GM12878 (cell line): ENCODE results near the gene BRME1. TPM values are rescaled to one million over a fixed set of nuclear protein-coding genes. Genes with fewer than 3 reads are reported as not detected.

Experiments
- ATAC-seq: fragments of 200-7000 bp; cut with Tn5 transposase; 3 replicates; pipeline ENCODE4 v1.9.1; 2020; ENCODE audit warnings: mild to moderate bottlenecking, moderate library complexity
- BruUV-seq: library from RNA; stranded (reverse); fragments of 400-500 nt; replicated peaks from 2 replicates; lab custom pipeline; 2021; lab: Mats Ljungman, UMichigan
- CTCF ChIA-PET: fragments of 300-600 bp; sonication (Branson Sonifier 250); formaldehyde crosslinking; extraction: SDS; loops from one replicate; lab custom pipeline; 2021; ENCODE audit warnings: inconsistent platforms; lab: Yijun Ruan, JAX
- POLR2A ChIA-PET: fragments of 350-600 bp; formaldehyde crosslinking; extraction: SDS; loops from one replicate; lab custom pipeline; 2021; ENCODE audit warnings: inconsistent platforms; lab: Charles Lee
- RAD21 ChIA-PET: fragments of 300-600 bp; sonication (Branson Sonifier 250); formaldehyde crosslinking; loops from one replicate; lab custom pipeline; 2023; ENCODE audit warnings: antibody characterized with exemption; ENCODE audit not compliant: unreplicated experiment; lab: Charles Lee
- SMC1A ChIA-PET: fragments of 300-600 bp; sonication (Branson Sonifier 250); formaldehyde crosslinking; loops from one replicate; lab custom pipeline; 2023; ENCODE audit not compliant: unreplicated experiment, uncharacterized antibody; lab: Charles Lee
- DNase-seq: peaks from one replicate; pipeline ENCODE4 v3.0.0-alpha.2; 2011; ENCODE audit warnings: low read depth, low spot score
- FAIRE-seq: peaks from 3 replicates; lab custom pipeline; 2011; peaks lifted over from hg19 to GRCh38; lab: Jason Lieb, UNC
- H2AFZ ChIP-seq: 2 replicates; pipeline ENCODE4 v1.6.0; 2011; ENCODE audit warnings: low read depth, low read length, control low read depth; ENCODE audit not compliant: control insufficient read depth
- H3K27ac ChIP-seq: 2 replicates; pipeline ENCODE4 v1.5.1; 2011; ENCODE audit warnings: control low read depth; ENCODE audit not compliant: control insufficient read depth, insufficient read depth
- H3K27me3 ChIP-seq, 2 experiments: replicated peaks in 1 of 2; 2 replicates each; pipeline versions ENCODE4 v1.6.0 to v1.6.1; 2011; ENCODE audit warnings: low read length in 1 of 2; ENCODE audit not compliant: control insufficient read depth in 2 of 2, insufficient read depth in 2 of 2
- H3K36me3 ChIP-seq, 2 experiments: 2 replicates each; pipeline ENCODE4 v1.5.1; 2011; ENCODE audit warnings: low read length in 1 of 2; ENCODE audit not compliant: control insufficient read depth in 2 of 2, insufficient read depth in 2 of 2
- H3K4me1 ChIP-seq: 2 replicates; pipeline ENCODE4 v1.6.1; 2011; ENCODE audit warnings: mild to moderate bottlenecking, low read length, moderate library complexity, mixed read lengths; ENCODE audit not compliant: control insufficient read depth, insufficient read depth
- H3K4me2 ChIP-seq: 2 replicates; pipeline ENCODE4 v1.6.0; 2011; ENCODE audit warnings: control low read depth; ENCODE audit not compliant: control insufficient read depth, insufficient read depth
- H3K4me3 ChIP-seq: fragments of 200-600 bp; sonication (generic); 2 replicates; pipeline ENCODE4 v1.5.1; 2016
- H3K79me2 ChIP-seq: 2 replicates; pipeline ENCODE4 v1.6.0; 2011; ENCODE audit warnings: low read length; ENCODE audit not compliant: control insufficient read depth, insufficient read depth
- H3K9ac ChIP-seq: 2 replicates; pipeline ENCODE4 v1.8.0; 2011; ENCODE audit warnings: low read length, control low read depth, mixed read lengths; ENCODE audit not compliant: control insufficient read depth, insufficient read depth
- H3K9me3 ChIP-seq: replicated peaks from 3 replicates; pipeline ENCODE4 v1.5.1; 2011; ENCODE audit warnings: mild to moderate bottlenecking, low read length; ENCODE audit not compliant: control insufficient read depth, insufficient read depth
- H4K20me1 ChIP-seq: 2 replicates; pipeline ENCODE4 v1.6.0; 2011; ENCODE audit not compliant: control insufficient read depth, insufficient read depth
- CBX5 ChIP-seq: sonication (generic); IDR thresholded peaks from 2 replicates; pipeline ENCODE4 v1.6.1; 2016; ENCODE audit warnings: low read depth, moderate library complexity, mild to moderate bottlenecking, inconsistent platforms
- LARP7 ChIP-seq: fragments of 450-650 bp; IDR thresholded peaks from 2 replicates; pipeline ENCODE4 v1.6.1; 2017; ENCODE audit warnings: mild to moderate bottlenecking
- MEF2A ChIP-seq: IDR thresholded peaks from 2 replicates; pipeline ENCODE4 v1.6.1; 2011; ENCODE audit warnings: low read depth, mild to moderate bottlenecking, low read length, moderate library complexity; ENCODE audit not compliant: insufficient read depth
- MTA2 ChIP-seq: fragments of 450-650 bp; IDR thresholded peaks from 2 replicates; pipeline ENCODE4 v1.6.1; 2016; ENCODE audit warnings: low read depth, mild to moderate bottlenecking, moderate library complexity
- NBN ChIP-seq: fragments of 450-650 bp; IDR thresholded peaks from 2 replicates; pipeline ENCODE4 v1.6.1; 2016
- ZNF217 ChIP-seq: fragments of 450-650 bp; IDR thresholded peaks from 2 replicates; pipeline ENCODE4 v1.6.1; 2017; ENCODE audit warnings: antibody characterized with exemption, mild to moderate bottlenecking
- ZSCAN29 ChIP-seq: fragments of 450-650 bp; IDR thresholded peaks from 2 replicates; pipeline ENCODE4 v1.6.1; 2017; ENCODE audit warnings: mild to moderate bottlenecking, moderate library complexity
- WGBS: methylation state at CpG from one replicate; pipeline ENCODE4 v1.1.6; 2016; ENCODE audit warnings: low lambda C conversion rate; ENCODE audit not compliant: insufficient replicate concordance, insufficient coverage; ENCODE audit errors: missing lambda C conversion rate; 5-methylcytosine and 5-hydroxymethylcytosine counted together
- in situ Hi-C: fragments of 300-500 bp; cut with MboI; formaldehyde crosslinking; loops from 9 replicates; pipeline ENCODE4 v1.14.3; 2018; ENCODE audit warnings: mixed read lengths
- intact Hi-C: fragments of 100-400 bp; cut with micrococcal nuclease; formaldehyde crosslinking; loops from one replicate; pipeline ENCODE4 v1.14.2; 2022; ENCODE audit not compliant: unreplicated experiment
- polyA plus RNA-seq, 11 experiments: library from polyadenylated mRNA; depleted of rRNA in 4 of 11; unstranded in 6 of 11; stranded (reverse) in 5 of 11; fragments of >200 nt; fragmentation: Nextera tagmentation in 4 of 11; fragmentation: Illumina TruSeq in 1 of 11; extraction: Ambion mirVana in 4 of 11; extraction: Trizol in 1 of 11; gene quantifications; 1 replicate in 1 of 11; 2 replicates in 10 of 11; pipeline versions ENCODE4 v1.2.1 to v1.2.3, GENCODE V29; 2011 to 2016; ENCODE audit warnings: inconsistent platforms in 2 of 11, missing spikeins in 2 of 11, low read depth in 1 of 11
- total RNA-seq, 4 experiments: library from RNA; depleted of rRNA in 3 of 4; stranded (reverse); fragments of >200 nt in 3 of 4; fragmentation: Illumina TruSeq in 1 of 4; extraction: Trizol in 1 of 4; gene quantifications; 2 replicates each; pipeline versions ENCODE4 v1.2.1 to v1.2.3, GENCODE V29; 2013 to 2021
- TF ChIP-seq, protein P1 (sequence below): fragments of 450-650 bp; IDR thresholded peaks from 2 replicates; pipeline ENCODE4 v1.6.1; 2017; ENCODE audit warnings: mild to moderate bottlenecking, moderate library complexity
- TF ChIP-seq, protein P2 (sequence below): fragments of 450-650 bp; IDR thresholded peaks from 2 replicates; pipeline ENCODE4 v1.6.1; 2016; ENCODE audit warnings: mild to moderate bottlenecking
- TF ChIP-seq, protein P3 (sequence below): fragments of 450-650 bp; IDR thresholded peaks from 2 replicates; pipeline ENCODE4 v1.6.1; 2018; ENCODE audit warnings: mild to moderate bottlenecking, low read depth, moderate library complexity; ENCODE audit not compliant: partially characterized antibody
- TF ChIP-seq, protein P4 (sequence below): fragments of 450-650 bp; IDR thresholded peaks from 2 replicates; pipeline ENCODE4 v1.6.1; 2017; ENCODE audit warnings: borderline replicate concordance

BRME1 gene
- total and polyA plus RNA-seq, 10 of the 15 experiments (the other 5 are each of a cell fraction or from before 2014, with no cell fraction given) = 0.07 to 2.2 (median 1.1) TPM; not detected in 1

DNA sequence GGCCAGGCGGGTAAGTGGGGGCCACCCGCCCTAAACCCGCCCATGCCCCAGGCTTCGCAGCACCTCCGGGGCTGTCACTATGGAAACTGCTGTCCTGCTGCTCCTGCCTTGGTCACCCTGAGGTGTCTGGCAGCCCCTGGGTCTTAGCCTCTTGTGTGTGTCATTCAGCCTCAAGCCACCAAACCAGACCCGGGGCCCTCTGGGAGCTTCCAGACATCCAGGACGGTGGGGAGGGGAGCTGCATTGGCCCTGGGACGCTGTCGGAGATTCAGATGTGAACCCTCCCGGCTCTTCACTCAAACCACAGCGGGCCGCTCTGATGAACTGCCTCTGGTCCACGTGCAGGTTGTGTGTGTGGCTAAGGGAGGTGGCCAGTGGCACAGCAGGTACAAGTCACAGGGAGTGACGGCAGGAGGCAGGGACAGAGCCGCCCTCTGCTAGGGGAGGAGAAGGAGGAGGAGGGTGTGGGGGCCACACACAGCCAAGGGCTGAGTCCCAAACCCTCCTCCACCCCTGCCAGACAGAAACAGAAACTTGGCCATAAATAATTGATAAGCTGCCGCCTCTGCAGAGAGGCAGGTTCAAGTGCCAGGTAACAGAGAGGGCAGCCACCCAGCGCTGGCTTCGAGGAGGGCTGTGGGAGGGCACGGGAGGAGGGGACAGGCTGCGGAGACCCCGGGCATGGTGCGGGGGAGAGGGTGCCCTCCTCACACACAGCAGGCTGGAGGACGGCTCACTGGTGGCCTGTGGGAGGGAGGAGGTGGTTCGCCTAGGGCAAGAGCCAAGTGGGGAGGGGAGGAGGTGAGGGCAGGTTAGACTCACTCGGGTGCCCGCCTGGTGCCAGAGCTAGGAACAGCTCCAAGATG lies 21.0 kb downstream of the BRME1 start:
- ChIA-PET SMC1A (interaction anchor here (0.6 kb wide), 1 partner anchor 56 kb away, joined by 3 read pairs; no protein-coding TSS in a partner anchor), RAD21 (interaction anchor here (0.9 kb wide), 1 partner anchor 147 kb away, joined by 3 read pairs; the partner anchor contains the start of gene IL27RA), POLR2A (interaction anchor here (0.6 kb wide), 1 partner anchor 44 kb away, joined by 6 read pairs; no protein-coding TSS in a partner anchor), CTCF (interaction anchor here (1.5 to 8.1 kb wide), 9 partner anchors 9 to 189 kb away, joined by 3 to 152 read pairs (median 4); partner anchors contain the start of gene MISP3)
- Histone ChIP-seq H3K36me3 (no peaks in the 10 kb centered on the region), H3K27me3 (no peaks in the 10 kb centered on the region), H3K4me2 (no peak overlapping the region), H3K4me3 (no peak overlapping the region), H3K9ac (no peak overlapping the region), H2AFZ (no peak overlapping the region), H3K9me3 (no peaks in the 10 kb centered on the region), H3K27ac (no peak overlapping the region), H3K79me2 (no peaks in the 10 kb centered on the region), H4K20me1 (no peaks in the 10 kb centered on the region), H3K4me1 (peaks cover 25% of the 10 kb centered on the region)
- ATAC-seq = no peak
- no TSS peak for BruUV-seq
- no peak for FAIRE-seq
- no peak for DNase-seq
- 46% methylated on average over 20 of the region's 26 CpGs for WGBS
- in situ Hi-C loops (loop anchor here (5.0 to 25.0 kb wide), 2 partner anchors 187 to 452 kb away; partner anchors contain the start of gene MISP3), intact Hi-C loops (loop anchor here (5.0 kb wide), 2 partner anchors 117 to 288 kb away; no protein-coding TSS in a partner anchor)
- TF ChIP-seq LARP7 (no peak), MEF2A (no peak), CBX5 (no peak), ZSCAN29 (no peak), MTA2 (no peak), ZNF217 (no peak), NBN (no peak)
- TF ChIP-seq, protein P1, sequence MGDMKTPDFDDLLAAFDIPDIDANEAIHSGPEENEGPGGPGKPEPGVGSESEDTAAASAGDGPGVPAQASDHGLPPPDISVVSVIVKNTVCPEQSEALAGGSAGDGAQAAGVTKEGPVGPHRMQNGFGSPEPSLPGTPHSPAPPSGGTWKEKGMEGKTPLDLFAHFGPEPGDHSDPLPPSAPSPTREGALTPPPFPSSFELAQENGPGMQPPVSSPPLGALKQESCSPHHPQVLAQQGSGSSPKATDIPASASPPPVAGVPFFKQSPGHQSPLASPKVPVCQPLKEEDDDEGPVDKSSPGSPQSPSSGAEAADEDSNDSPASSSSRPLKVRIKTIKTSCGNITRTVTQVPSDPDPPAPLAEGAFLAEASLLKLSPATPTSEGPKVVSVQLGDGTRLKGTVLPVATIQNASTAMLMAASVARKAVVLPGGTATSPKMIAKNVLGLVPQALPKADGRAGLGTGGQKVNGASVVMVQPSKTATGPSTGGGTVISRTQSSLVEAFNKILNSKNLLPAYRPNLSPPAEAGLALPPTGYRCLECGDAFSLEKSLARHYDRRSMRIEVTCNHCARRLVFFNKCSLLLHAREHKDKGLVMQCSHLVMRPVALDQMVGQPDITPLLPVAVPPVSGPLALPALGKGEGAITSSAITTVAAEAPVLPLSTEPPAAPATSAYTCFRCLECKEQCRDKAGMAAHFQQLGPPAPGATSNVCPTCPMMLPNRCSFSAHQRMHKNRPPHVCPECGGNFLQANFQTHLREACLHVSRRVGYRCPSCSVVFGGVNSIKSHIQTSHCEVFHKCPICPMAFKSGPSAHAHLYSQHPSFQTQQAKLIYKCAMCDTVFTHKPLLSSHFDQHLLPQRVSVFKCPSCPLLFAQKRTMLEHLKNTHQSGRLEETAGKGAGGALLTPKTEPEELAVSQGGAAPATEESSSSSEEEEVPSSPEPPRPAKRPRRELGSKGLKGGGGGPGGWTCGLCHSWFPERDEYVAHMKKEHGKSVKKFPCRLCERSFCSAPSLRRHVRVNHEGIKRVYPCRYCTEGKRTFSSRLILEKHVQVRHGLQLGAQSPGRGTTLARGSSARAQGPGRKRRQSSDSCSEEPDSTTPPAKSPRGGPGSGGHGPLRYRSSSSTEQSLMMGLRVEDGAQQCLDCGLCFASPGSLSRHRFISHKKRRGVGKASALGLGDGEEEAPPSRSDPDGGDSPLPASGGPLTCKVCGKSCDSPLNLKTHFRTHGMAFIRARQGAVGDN = no peak
- TF ChIP-seq, protein P2, sequence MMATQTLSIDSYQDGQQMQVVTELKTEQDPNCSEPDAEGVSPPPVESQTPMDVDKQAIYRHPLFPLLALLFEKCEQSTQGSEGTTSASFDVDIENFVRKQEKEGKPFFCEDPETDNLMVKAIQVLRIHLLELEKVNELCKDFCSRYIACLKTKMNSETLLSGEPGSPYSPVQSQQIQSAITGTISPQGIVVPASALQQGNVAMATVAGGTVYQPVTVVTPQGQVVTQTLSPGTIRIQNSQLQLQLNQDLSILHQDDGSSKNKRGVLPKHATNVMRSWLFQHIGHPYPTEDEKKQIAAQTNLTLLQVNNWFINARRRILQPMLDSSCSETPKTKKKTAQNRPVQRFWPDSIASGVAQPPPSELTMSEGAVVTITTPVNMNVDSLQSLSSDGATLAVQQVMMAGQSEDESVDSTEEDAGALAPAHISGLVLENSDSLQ = no peak
- TF ChIP-seq, protein P3, sequence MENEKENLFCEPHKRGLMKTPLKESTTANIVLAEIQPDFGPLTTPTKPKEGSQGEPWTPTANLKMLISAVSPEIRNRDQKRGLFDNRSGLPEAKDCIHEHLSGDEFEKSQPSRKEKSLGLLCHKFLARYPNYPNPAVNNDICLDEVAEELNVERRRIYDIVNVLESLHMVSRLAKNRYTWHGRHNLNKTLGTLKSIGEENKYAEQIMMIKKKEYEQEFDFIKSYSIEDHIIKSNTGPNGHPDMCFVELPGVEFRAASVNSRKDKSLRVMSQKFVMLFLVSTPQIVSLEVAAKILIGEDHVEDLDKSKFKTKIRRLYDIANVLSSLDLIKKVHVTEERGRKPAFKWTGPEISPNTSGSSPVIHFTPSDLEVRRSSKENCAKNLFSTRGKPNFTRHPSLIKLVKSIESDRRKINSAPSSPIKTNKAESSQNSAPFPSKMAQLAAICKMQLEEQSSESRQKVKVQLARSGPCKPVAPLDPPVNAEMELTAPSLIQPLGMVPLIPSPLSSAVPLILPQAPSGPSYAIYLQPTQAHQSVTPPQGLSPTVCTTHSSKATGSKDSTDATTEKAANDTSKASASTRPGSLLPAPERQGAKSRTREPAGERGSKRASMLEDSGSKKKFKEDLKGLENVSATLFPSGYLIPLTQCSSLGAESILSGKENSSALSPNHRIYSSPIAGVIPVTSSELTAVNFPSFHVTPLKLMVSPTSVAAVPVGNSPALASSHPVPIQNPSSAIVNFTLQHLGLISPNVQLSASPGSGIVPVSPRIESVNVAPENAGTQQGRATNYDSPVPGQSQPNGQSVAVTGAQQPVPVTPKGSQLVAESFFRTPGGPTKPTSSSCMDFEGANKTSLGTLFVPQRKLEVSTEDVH = no peak
- TF ChIP-seq, protein P4, sequence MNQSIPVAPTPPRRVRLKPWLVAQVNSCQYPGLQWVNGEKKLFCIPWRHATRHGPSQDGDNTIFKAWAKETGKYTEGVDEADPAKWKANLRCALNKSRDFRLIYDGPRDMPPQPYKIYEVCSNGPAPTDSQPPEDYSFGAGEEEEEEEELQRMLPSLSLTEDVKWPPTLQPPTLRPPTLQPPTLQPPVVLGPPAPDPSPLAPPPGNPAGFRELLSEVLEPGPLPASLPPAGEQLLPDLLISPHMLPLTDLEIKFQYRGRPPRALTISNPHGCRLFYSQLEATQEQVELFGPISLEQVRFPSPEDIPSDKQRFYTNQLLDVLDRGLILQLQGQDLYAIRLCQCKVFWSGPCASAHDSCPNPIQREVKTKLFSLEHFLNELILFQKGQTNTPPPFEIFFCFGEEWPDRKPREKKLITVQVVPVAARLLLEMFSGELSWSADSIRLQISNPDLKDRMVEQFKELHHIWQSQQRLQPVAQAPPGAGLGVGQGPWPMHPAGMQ = no peak
